HG02981 (cell line): ENCODE results near the gene PIGBOS1.
A peak's percentile ranks its signal among the peaks of the same experiment; 100 is the strongest.
"Not testable (repeated sequence)": the region's sequence is repeated elsewhere in the genome, so short reads cannot be mapped to it uniquely, and the experiment has no call there.

Source experiments
- ATAC-seq: cut with Tn5 transposase; IDR thresholded peaks from one replicate; pipeline ENCODE4 v1.9.1; 2021; ENCODE audit warnings: mild to moderate bottlenecking, moderate library complexity; ENCODE audit not compliant: unreplicated experiment

PIGBOS1 gene

GRCh38 chr15:55318588-55319494 is at the start of gene PIGBOS1, which contains the start of gene PIGB:
Gene PIGBOS1 (minus strand): TSS chr15:55319123. CDS start chr15:55317792, 1,331 bp downstream.
Gene PIGB (plus strand): TSS chr15:55319222. CDS start chr15:55319251, 29 bp downstream.
- peak; percentile 86 for ATAC-seq

DNA sequence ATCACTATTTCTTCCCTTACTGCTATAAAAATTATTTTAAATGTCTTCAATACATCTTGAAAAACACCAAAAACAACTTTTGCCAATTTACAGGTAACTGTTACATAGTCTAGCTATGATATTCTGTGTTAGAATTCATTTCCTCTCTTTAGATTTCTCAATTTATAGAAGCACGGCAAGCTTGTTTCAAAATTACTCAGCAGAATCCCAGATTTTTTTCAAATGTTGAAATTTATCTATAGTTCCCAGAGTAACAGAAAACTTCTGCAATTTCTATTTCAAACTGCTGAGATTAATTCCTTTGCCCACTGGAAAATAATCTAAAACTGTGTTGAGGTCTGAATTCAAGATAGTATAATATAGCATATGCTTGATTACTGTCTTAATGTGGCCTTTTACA is 48.1 kb upstream of the PIGBOS1 start:
- ATAC-seq, result no peak

DNA sequence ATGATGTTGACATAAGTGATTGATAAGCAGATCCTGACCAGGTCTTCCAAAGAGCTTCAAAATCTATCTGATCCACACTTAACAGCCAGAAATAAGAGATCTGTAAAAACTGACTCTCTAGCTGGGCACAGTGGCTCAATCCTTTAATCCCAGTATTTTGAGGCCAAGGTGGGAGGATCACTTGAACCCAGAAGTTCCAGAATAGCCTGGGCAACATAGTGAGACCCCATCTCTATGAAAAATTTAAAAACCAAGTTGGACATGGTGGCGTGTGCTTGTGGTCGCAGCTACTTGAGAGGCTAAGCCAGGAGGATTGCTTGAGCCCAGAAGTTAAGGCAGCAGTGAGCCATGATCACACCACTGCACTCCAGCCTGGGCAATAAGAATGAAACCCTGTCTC is 43.7 kb upstream of the PIGBOS1 start:
- no peak for ATAC-seq

DNA sequence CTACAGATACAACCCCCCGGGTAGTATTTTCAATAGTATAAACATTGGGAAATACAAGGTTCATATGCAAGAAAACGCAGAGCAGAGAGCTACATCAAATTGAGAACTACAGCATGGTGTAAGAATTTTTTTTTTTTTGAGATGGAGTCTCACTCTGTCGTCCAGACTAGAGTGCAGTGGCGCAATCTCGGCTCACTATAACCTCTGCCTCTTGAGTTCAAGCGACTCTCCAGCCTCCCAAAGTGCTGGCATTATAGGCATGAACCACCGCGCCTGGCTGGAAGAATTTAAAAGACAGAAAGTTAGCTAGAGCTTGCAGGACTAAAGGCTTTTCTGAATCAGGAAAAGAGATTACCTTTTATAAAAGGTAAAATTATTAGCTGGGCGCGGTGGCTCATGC is 42.1 kb upstream of the PIGBOS1 start:
- no peak for ATAC-seq

GRCh38 chr15:55360256-55360655 is 41.3 kb upstream of the PIGBOS1 start:
- no peak for ATAC-seq

DNA sequence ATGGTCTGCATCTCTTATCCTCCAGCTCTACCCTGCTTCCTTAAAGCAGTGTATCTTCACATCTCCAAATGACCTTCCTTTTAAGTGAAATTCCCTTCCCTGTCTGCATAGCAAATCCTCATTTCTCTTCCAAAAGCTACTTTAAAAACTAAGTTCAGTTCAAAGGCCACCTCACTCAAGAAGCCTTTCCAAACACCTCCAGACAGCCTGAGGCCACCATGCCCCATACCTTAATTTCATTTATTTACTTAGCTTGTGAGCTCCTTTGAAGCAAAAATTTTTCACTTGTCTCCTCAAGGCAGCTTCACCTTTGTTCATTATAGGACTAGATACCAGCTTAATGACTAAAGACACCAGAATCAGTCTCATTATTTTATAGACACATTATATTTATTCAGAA is 39.5 kb upstream of the PIGBOS1 start:
- no peak for ATAC-seq

- no peak for ATAC-seq
These were observed 38.9 kb upstream of the PIGBOS1 start for GRCh38 chr15:55357774-55358173.

DNA sequence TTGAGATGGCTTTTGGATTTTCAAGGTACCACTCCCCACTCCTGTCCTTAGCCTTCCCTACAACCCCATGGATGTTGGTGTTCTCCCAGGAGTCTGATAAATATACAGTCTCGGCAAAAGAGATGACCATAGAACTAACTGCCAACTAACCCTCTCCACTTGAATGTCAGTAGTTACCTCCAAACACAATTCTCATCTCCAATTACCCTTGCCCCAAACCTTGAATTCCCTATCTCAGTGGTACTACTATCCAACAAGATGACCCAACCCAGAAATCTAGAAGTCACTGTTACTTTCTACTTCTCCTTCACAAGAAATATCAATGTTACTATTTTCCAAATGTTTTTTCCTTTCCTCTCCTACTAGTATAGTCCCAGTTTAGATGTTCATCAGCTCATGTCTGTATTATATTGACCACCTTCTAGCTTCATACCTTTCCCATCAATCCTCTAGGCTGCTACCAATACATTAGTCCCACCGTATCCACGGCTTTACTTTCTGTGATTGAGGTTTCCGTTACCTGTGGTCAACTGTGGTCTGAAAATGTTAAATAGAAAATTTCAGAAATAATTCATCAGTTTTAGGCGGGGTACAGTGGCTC is 38.2 kb upstream of the PIGBOS1 start:
- no peak for ATAC-seq

GRCh38 chr15:55353025-55353424 is 34.1 kb upstream of the PIGBOS1 start:
- no peak for ATAC-seq

- ATAC-seq, result no peak
These were observed 30.4 kb upstream of the PIGBOS1 start for GRCh38 chr15:55349282-55349681.

DNA sequence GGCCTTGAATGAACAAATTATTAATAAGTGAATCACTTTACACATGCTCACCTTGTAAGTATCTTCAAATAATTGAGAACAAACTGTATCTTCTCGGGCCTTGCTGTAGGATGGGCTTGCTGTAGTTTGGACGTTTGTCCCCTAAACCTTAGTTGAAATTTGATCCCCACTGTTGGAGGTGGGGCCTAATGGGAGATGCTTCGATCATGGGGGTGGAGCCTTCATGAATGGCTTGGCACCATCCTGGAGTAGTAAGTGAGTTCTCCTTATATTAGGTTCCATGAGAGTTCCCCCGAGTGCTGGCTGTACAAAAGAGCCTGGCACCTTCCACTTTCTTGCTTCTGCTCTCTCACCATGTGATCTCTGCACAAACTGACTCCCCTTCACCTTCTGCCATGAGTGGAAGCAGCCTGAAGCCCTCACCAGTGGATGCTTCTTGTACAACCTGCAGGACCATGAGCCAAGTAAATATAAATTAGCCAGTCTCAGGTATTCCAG is 29.4 kb upstream of the PIGBOS1 start:
- ATAC-seq, result no peak

DNA sequence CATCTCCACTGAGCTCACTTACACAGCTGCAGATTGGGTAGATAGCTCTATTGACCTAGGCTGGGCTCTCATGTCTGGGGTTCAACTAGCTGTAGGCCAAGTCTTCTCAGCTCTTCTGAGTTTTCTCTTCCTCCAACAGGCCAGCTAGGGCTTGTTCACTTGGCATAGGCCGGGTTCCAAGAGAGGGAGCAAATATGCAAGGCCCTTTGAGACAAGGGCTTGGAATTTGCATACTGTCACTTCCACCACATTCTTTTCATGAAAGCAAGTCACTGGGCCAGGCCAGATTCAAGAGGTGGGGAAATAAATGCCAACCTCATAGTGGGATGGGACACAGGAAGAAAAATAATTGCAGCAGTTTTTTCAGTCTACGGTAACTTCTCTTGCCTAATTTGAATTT is 25.3 kb upstream of the PIGBOS1 start:
- ATAC-seq, result no peak

GRCh38 chr15:55343168-55343567 is 24.2 kb upstream of the PIGBOS1 start:
- ATAC-seq, result no peak

DNA sequence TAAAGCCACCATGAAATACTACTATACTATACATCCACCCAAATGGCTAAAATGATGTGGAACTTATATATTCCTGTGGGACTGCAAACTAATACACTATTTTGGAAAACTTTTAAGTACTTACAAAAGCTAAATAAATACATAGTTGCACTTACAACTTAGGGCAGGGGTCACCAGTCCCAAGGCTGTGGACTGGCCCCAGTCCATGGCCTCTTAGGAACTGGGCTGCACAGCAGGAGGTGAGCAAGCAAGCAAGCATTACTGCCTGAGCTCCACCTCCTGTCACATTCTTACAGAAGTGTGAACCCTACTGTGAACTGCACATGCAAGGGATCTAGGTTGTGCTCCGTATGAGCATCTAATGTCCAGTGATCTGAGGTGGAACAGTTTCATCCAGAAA is 18.2 kb upstream of the PIGBOS1 start:
- no peak for ATAC-seq

GRCh38 chr15:55334997-55335396 is 16.1 kb upstream of the PIGBOS1 start:
- no peak for ATAC-seq

GRCh38 chr15:55334371-55334770 is 15.4 kb upstream of the PIGBOS1 start:
- ATAC-seq, result no peak

- no peak for ATAC-seq
These were observed 8.5 kb upstream of the PIGBOS1 start for GRCh38 chr15:55327387-55327786.

- no peak for ATAC-seq
These were observed 3.5 kb upstream of the PIGBOS1 start for GRCh38 chr15:55322467-55322866.

- ATAC-seq, result no peak
These were observed 2.0 kb upstream of the PIGBOS1 start for GRCh38 chr15:55320963-55321362.

DNA sequence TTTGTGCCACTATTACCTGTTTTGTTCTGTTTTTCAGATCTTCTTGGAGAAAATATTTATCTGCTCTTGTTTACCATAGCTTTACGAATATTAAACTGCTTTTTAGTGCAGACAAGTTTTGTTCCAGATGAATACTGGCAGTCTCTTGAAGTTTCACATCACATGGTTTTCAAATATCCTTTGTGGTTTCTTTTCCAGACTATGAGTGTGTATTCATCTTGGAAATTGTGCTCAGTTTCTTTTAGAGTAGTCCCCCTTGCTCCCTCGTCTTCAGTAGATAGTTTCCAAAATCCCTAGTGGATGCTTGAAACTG is 1.3 kb upstream of the PIGBOS1 start:
- ATAC-seq, result no peak

- peak; percentile 39 for ATAC-seq
These were observed 764 bp upstream of the PIGBOS1 start for GRCh38 chr15:55319537-55320237.

- ATAC-seq, result not testable (repeated sequence)
These were observed 16.1 kb downstream of the PIGBOS1 start for GRCh38 chr15:55302801-55303200.
